OCI-LY7 (cell line): ENCODE data around the gene PACS1. TPM values are rescaled to one million over a fixed set of nuclear protein-coding genes. Genes with fewer than 3 reads are reported as not detected.

Experiments
- BruUV-seq: library from RNA; stranded (reverse); fragments of 400-500 nt; replicated peaks from 2 replicates; lab custom pipeline; 2021; lab: Mats Ljungman, UMichigan
- CTCF ChIA-PET: fragments of 300-600 bp; sonication (Branson Sonifier 250); formaldehyde crosslinking; loops from one replicate; lab custom pipeline; 2022; ENCODE audit warnings: antibody characterized with exemption; ENCODE audit not compliant: unreplicated experiment; lab: Charles Lee
- POLR2A ChIA-PET: fragments of 300-600 bp; sonication (Branson Sonifier 250); formaldehyde crosslinking; loops from one replicate; lab custom pipeline; 2022; ENCODE audit warnings: antibody characterized with exemption; lab: Charles Lee
- DNase-seq: peaks from one replicate; pipeline ENCODE4 v3.0.0-alpha.2; 2015; ENCODE audit warnings: low spot score
- H2AFZ ChIP-seq: fragments of 200-600 bp; sonication (generic), shearing (Covaris generic); 2 replicates; pipeline ENCODE4 v1.6.1; 2014; ENCODE audit warnings: mild to moderate bottlenecking, antibody characterized with exemption, low read length, moderate library complexity
- H3K27ac ChIP-seq: fragments of 200-600 bp; sonication (generic); 2 replicates; pipeline ENCODE4 v1.5.1; 2014; ENCODE audit warnings: mixed run types, low read depth, mild to moderate bottlenecking, moderate library complexity, low read length, inconsistent platforms; ENCODE audit not compliant: poor library complexity, severe bottlenecking
- H3K36me3 ChIP-seq: fragments of 200-600 bp; sonication (generic); 2 replicates; pipeline ENCODE4 v1.6.1; 2014; ENCODE audit warnings: mild to moderate bottlenecking, antibody characterized with exemption, low read length, moderate library complexity, mixed read lengths; ENCODE audit not compliant: insufficient read depth
- H3K4me1 ChIP-seq: fragments of 200-600 bp; sonication (generic); 2 replicates; pipeline ENCODE4 v1.5.1; 2014; ENCODE audit warnings: mild to moderate bottlenecking, low read length; ENCODE audit not compliant: insufficient read depth, poor library complexity, severe bottlenecking
- H3K4me2 ChIP-seq: fragments of 200-600 bp; sonication (generic); 2 replicates; pipeline ENCODE4 v1.6.1; 2014; ENCODE audit warnings: mild to moderate bottlenecking, low read length
- H3K4me3 ChIP-seq: fragments of 200-600 bp; sonication (generic); 2 replicates; pipeline ENCODE4 v1.5.1; 2014; ENCODE audit warnings: mild to moderate bottlenecking, low read depth, low read length; ENCODE audit not compliant: poor library complexity, severe bottlenecking
- H3K79me2 ChIP-seq: fragments of 200-600 bp; sonication (generic); 2 replicates; pipeline ENCODE4 v1.6.1; 2016; ENCODE audit warnings: low read depth, mild to moderate bottlenecking, low read length, moderate library complexity, mixed read lengths; ENCODE audit not compliant: insufficient read depth
- H3K9me2 ChIP-seq: fragments of 200-600 bp; sonication (generic); 2 replicates; pipeline ENCODE4 v1.6.1; 2016; ENCODE audit warnings: mild to moderate bottlenecking, low read length, mixed read lengths; ENCODE audit not compliant: insufficient read depth
- H3K9me3 ChIP-seq: fragments of 200-600 bp; sonication (generic); 2 replicates; pipeline ENCODE4 v1.6.1; 2014; ENCODE audit warnings: mild to moderate bottlenecking, mixed run types, low read length, mixed read lengths
- H4K20me1 ChIP-seq: fragments of 200-600 bp; sonication (generic); 2 replicates; pipeline ENCODE4 v1.6.1; 2014; ENCODE audit warnings: mild to moderate bottlenecking, antibody characterized with exemption, low read length, moderate library complexity, mixed read lengths; ENCODE audit not compliant: insufficient read depth
- EZH2phosphoT487 ChIP-seq: fragments of 200-600 bp; sonication (generic); IDR thresholded peaks from 2 replicates; pipeline ENCODE4 v1.6.1; 2018; ENCODE audit warnings: low read depth, borderline replicate concordance, mild to moderate bottlenecking, mixed run types, antibody characterized with exemption, low read length, moderate library complexity, mixed read lengths
- intact Hi-C: fragments of 100-400 bp; cut with micrococcal nuclease; formaldehyde crosslinking; loops from one replicate; pipeline ENCODE4 v1.10.0; 2022; ENCODE audit not compliant: unreplicated experiment
- total RNA-seq, 2 experiments: library from RNA; depleted of rRNA in 1 of 2; stranded (reverse); fragments of >200 nt in 1 of 2; shearing (Covaris generic) in 1 of 2; gene quantifications; 2 replicates each; pipeline ENCODE4 v1.2.3, GENCODE V29; 2014 to 2022
- TF ChIP-seq, protein P1 (sequence below): fragments of 200-600 bp; sonication (generic); conservative IDR thresholded peaks from 2 replicates; pipeline ENCODE4 v1.5.1; 2014; ENCODE audit warnings: mild to moderate bottlenecking, antibody characterized with exemption, low read length, moderate library complexity, mixed read lengths

Gene PACS1
- total RNA-seq, 2 experiments from 2014 or later = 23.7 to 52.5 TPM

DNA sequence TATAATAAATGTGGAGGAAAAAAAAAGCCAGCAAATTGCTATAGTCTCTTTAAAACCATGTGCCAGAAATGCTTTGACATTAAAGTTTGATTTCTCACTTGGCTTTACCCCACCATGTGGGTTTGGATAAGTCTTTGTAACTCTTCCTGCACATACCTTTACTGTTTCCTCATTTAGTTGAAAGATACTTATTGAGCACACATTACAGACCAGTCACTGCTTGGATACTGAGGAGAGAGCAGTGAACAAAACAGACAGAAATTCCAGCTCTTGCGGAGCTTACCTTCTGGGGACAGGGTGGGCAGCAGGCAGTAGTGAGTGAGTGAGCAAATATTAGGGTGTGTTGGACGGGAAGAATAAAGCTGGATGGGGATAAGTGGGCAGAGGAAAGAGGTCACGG, 13.7 kb downstream of the PACS1 start:
- H3K4me3 ChIP-seq = peak overlapping the region; percentile 56
- peaks cover 95% of the 10 kb centered on the region for H3K4me1 ChIP-seq
- TF ChIP-seq EZH2phosphoT487 = no peak
- TF ChIP-seq, protein P1, sequence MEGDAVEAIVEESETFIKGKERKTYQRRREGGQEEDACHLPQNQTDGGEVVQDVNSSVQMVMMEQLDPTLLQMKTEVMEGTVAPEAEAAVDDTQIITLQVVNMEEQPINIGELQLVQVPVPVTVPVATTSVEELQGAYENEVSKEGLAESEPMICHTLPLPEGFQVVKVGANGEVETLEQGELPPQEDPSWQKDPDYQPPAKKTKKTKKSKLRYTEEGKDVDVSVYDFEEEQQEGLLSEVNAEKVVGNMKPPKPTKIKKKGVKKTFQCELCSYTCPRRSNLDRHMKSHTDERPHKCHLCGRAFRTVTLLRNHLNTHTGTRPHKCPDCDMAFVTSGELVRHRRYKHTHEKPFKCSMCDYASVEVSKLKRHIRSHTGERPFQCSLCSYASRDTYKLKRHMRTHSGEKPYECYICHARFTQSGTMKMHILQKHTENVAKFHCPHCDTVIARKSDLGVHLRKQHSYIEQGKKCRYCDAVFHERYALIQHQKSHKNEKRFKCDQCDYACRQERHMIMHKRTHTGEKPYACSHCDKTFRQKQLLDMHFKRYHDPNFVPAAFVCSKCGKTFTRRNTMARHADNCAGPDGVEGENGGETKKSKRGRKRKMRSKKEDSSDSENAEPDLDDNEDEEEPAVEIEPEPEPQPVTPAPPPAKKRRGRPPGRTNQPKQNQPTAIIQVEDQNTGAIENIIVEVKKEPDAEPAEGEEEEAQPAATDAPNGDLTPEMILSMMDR = no peak
- intact Hi-C loops = no loop called here
- H3K9me2 ChIP-seq = no peaks in the 10 kb centered on the region
- peaks cover 78% of the 10 kb centered on the region for H3K79me2 ChIP-seq
- POLR2A ChIA-PET = interaction anchor here (0.7 to 0.9 kb wide), 2 partner anchors 12 to 35 kb away, joined by 3 read pairs; no protein-coding TSS in a partner anchor
- peak overlapping the region; percentile 83 for H3K4me2 ChIP-seq
- no peaks in the 10 kb centered on the region for H3K9me3 ChIP-seq
- H2AFZ ChIP-seq = peak overlapping the region; percentile 7; the same call in 1 of the 2 replicates
- DNase-seq = no peak
- no peaks in the 10 kb centered on the region for H4K20me1 ChIP-seq
- CTCF ChIA-PET = no interaction called here
- H3K36me3 ChIP-seq = no peaks in the 10 kb centered on the region
- no TSS peak for BruUV-seq
- H3K27ac ChIP-seq = peak overlapping the region; percentile 74

DNA sequence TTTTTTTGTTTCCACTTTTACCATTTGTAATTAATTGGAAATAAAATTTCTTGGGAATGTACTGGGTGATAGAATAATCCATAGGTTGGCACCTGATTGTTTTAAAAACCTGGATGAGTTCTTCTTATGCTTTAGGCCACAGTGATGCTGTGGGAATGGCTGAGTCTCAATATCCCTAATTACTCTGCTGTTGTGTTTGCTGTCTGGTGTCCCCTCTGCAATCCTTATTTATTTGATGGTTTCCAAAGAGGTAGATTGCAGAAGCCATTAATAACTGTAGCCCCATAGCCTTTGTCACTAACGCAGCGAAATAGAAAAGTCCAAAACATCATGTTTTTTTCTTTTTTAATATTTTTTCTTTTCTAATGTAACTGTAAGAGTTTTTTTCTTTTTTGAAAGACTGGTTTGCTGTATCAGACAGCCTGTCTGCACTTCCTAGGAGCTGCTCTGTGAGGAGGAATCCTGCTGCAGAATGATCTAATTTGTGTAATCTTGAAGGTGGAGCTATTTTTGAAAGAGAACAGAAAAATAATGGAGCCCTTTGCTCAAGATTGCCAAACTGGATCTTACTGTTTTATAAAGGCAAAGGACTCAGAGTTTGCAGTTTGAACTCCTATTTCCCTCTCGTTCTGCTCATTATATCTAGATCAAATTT, 14.9 kb downstream of the PACS1 start:
- Histone ChIP-seq H3K36me3 (no peaks in the 10 kb centered on the region), H3K9me2 (no peaks in the 10 kb centered on the region), H3K79me2 (peaks cover 82% of the 10 kb centered on the region), H3K9me3 (no peaks in the 10 kb centered on the region), H2AFZ (peak overlapping the region; percentile 22; the same call in 1 of the 2 replicates), H3K4me3 (peak overlapping the region; percentile 56), H3K4me2 (peak overlapping the region; percentile 83), H3K27ac (peak overlapping the region; percentile 74), H4K20me1 (no peaks in the 10 kb centered on the region), H3K4me1 (peaks cover 93% of the 10 kb centered on the region)
- no peak for DNase-seq
- POLR2A ChIA-PET = interaction anchor here (1.0 to 1.5 kb wide), 2 partner anchors 31 to 42 kb away, joined by 3 read pairs; no protein-coding TSS in a partner anchor
- CTCF ChIA-PET = no interaction called here
- intact Hi-C loops = no loop called here
- no TSS peak for BruUV-seq
- TF ChIP-seq, protein P1 = no peak
- no peak for TF ChIP-seq EZH2phosphoT487
